GM21381 (cell line): ENCODE results near the gene PCDHGA12.
A peak's percentile ranks its signal among the peaks of the same experiment; 100 is the strongest.
"Not testable (repeated sequence)": the region's sequence is repeated elsewhere in the genome, so short reads cannot be mapped to it uniquely, and the experiment has no call there.

Experiments used
- ATAC-seq: cut with Tn5 transposase; IDR thresholded peaks from one replicate; pipeline ENCODE4 v1.9.1; 2021; ENCODE audit warnings: mild to moderate bottlenecking, moderate library complexity; ENCODE audit not compliant: unreplicated experiment

Gene PCDHGA12

DNA sequence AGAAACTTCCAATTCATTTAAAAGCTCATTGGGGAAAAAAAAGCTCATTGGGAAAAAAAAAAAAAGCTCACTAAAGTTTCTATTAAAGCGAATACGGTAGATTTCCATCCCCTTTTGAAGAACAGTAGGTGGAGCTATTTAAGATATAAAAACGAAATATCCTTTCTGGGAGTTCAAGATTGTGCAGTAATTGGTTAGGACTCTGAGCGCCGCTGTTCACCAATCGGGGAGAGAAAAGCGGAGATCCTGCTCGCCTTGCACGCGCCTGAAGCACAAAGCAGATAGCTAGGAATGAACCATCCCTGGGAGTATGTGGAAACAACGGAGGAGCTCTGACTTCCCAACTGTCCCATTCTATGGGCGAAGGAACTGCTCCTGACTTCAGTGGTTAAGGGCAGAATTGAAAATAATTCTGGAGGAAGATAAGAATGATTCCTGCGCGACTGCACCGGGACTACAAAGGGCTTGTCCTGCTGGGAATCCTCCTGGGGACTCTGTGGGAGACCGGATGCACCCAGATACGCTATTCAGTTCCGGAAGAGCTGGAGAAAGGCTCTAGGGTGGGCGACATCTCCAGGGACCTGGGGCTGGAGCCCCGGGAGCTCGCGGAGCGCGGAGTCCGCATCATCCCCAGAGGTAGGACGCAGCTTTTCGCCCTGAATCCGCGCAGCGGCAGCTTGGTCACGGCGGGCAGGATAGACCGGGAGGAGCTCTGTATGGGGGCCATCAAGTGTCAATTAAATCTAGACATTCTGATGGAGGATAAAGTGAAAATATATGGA is at the start of gene PCDHGA12:
PCDHGA12 (plus strand) TSS at position 176 of the 782 bp plus-strand sequence; CDS start at position 429, 253 bp downstream.
- ATAC-seq, result peak; percentile 71

DNA sequence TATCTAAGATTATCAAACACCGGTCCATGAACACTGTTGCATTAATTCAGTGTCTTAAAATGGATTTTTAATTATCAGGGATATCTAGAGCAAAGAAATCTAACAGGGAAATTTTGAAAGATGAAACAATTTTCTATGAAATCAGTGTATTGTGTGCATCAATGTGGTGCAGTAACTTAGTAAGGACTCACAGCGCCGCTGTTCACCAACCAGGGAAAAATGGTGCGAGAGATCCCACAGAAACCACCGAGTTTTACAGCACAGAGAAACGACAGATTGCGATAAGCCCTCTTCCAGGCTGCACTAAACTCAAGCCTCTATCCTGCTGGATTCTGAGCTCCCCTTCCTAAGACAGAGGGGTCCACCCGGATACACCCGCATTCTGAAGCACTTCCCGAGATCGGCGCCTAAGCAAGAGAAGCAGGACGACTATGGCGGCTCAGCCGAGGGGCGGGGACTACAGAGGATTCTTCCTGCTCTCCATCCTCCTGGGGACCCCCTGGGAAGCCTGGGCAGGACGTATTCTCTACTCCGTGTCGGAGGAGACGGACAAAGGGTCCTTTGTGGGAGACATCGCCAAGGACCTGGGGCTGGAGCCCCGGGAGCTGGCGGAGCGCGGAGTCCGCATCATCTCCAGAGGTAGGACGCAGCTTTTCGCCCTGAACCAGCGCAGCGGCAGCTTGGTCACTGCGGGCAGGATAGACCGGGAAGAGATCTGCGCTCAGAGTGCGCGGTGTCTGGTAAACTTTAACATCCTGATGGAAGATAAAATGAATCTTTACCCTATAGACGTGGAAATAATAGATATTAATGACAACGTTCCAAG is 47.6 kb upstream of the PCDHGA12 start, which contains the start of gene PCDHGA7:
PCDHGA7 (plus strand) TSS at position 274 of the 826 bp plus-strand sequence; CDS start at position 432, 158 bp downstream.
- no peak for ATAC-seq

GRCh38 chr5:141383345-141383744 is 47.0 kb upstream of the PCDHGA12 start:
- ATAC-seq, result no peak

DNA sequence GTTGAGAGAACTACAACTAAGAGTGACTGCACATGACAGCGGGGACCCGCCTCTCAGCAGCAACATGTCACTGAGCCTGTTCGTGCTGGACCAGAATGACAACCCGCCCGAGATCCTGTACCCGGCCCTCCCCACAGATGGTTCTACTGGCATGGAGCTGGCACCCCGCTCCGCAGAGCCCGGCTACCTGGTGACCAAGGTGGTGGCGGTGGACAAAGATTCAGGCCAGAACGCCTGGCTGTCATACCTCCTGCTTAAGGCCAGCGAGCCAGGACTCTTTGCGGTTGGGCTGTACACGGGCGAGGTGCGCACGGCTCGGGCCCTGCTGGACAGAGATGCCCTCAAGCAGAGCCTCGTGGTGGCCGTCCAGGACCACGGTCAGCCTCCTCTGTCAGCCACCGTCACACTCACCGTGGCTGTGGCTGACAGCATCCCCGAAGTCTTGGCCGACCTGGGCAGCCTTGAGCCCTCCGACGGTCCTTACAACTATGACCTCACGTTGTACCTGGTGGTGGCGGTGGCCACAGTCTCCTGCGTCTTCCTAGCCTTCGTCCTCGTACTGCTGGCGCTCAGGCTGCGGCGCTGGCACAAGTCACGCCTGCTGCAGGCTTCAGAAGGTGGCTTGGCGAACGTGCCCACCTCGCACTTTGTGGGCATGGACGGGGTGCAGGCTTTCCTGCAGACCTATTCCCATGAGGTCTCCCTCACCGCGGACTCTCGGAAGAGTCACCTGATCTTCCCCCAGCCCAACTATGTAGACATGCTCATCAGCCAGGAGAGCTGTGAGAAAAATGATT is 45.6 kb upstream of the PCDHGA12 start:
- ATAC-seq, result no peak

GRCh38 chr5:141387557-141388311 is 42.6 kb upstream of the PCDHGA12 start, which contains the start of gene PCDHGB4:
Gene PCDHGB4, plus strand, starts transcription at chr5:141387698. Its CDS starts 187 bp downstream, at chr5:141387885.
- ATAC-seq, result not testable (repeated sequence)

- ATAC-seq, result no peak
Measured at GRCh38 chr5:141388661-141389060, 41.6 kb upstream of the PCDHGA12 start.

DNA sequence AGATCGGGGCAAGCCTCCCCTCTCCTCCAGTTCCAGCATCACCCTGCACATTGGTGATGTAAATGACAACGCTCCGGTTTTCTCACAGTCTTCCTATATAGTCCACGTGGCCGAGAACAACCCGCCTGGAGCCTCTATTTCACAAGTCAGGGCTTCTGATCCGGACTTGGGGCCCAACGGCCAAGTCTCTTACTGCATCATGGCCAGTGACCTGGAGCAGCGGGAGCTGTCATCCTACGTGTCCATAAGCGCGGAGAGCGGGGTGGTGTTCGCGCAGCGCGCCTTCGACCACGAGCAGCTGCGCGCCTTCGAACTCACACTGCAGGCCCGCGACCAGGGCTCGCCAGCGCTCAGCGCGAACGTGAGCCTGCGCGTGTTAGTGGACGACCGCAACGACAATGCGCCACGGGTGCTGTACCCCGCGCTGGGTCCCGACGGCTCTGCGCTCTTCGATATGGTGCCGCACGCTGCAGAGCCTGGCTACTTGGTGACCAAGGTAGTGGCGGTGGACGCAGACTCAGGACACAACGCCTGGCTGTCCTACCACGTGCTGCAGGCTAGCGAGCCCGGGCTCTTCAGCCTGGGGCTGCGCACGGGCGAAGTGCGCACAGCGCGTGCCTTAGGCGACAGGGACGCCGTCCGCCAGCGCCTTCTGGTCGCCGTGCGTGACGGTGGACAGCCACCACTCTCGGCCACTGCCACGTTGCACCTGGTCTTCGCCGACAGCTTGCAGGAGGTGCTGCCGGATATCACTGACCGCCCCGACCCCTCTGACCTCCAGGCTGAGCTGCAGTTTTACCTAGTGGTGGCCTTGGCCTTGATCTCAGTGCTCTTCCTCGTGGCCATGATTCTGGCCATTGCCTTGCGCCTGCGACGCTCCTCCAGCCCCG is 40.9 kb upstream of the PCDHGA12 start:
- no peak for ATAC-seq

DNA sequence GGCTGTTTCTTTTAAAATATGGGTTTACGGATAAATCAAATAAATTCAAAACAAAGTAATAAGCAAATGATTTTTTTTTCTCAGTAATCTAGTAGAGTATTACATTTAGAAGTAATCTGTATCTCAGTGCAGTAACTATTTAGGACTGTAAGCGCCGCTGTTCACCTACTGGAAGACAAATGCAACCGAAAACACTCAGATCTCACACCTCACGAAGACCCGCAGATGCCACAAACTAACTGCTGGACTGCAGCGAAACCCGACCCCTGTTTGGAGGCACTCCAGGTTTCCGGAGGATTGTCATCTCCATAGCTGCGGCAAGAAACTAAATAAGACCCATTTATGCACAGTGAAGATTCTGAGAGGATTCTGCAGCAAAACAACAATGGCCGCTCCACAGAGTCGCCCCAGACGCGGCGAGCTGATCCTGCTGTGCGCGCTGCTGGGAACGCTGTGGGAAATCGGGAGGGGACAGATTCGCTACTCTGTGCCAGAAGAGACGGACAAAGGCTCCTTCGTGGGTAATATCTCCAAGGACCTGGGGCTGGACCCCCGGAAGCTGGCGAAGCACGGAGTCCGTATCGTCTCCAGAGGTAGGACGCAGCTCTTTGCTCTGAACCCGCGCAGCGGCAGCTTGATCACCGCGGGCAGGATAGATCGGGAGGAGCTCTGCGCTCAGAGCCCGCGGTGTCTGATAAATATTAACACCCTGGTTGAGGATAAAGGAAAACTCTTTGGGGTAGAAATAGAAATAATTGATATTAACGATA is 37.7 kb upstream of the PCDHGA12 start, which contains the start of gene PCDHGA8:
PCDHGA8 (plus strand) TSS at position 205 of the 770 bp plus-strand sequence; CDS start at position 386, 181 bp downstream.
- no peak for ATAC-seq

DNA sequence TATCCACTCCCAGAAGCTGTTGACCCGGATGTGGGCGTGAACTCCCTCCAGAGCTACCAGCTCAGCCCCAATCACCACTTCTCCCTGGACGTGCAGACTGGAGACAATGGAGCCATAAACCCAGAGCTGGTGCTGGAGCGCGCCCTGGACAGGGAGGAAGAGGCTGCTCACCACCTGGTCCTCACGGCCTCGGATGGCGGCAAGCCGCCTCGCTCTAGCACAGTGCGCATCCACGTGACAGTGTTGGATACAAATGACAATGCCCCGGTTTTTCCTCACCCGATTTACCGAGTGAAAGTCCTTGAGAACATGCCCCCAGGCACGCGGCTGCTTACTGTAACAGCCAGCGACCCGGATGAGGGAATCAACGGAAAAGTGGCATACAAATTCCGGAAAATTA is 37.0 kb upstream of the PCDHGA12 start:
- no peak for ATAC-seq

GRCh38 chr5:141394401-141395187 is 35.7 kb upstream of the PCDHGA12 start:
- not testable (repeated sequence) for ATAC-seq

GRCh38 chr5:141397756-141398551 is 32.4 kb upstream of the PCDHGA12 start, which contains the start of gene PCDHGB5:
Gene PCDHGB5, plus strand, starts transcription at chr5:141397947. Its CDS starts 181 bp downstream, at chr5:141398128.
- ATAC-seq, result peak; percentile 75

DNA sequence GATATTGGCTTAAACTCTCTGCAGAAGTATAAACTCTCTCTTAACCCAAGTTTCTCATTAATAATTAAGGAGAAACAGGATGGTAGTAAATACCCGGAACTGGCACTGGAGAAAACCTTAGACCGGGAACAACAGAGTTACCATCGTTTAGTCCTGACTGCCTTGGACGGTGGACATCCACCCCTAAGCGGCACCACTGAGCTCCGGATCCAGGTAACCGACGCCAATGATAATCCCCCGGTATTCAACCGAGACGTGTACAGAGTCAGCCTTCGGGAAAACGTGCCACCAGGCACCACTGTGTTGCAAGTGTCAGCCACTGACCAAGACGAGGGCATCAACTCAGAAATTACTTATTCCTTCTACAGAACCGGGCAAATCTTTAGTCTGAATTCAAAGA is 31.7 kb upstream of the PCDHGA12 start:
- no peak for ATAC-seq

- no peak for ATAC-seq
Measured at GRCh38 chr5:141399555-141400258, 30.6 kb upstream of the PCDHGA12 start.

GRCh38 chr5:141402553-141403243 is 27.6 kb upstream of the PCDHGA12 start, which contains the start of gene PCDHGA9:
Gene PCDHGA9, plus strand, starts transcription at chr5:141402778. Its CDS starts 175 bp downstream, at chr5:141402953.
- ATAC-seq, result no peak

GRCh38 chr5:141403387-141403786 is 26.9 kb upstream of the PCDHGA12 start:
- no peak for ATAC-seq
